Measurements from ENCODE around the gene PLA2G6. TPM values are rescaled to one million over a fixed set of nuclear protein-coding genes. Genes with fewer than 3 reads are reported as not detected.

Gene PLA2G6
- total RNA-seq, 1 experiment from 2014 or later: 29.9 TPM

GRCh38 chr22:38088629-38089473 lies 92.8 kb downstream of the PLA2G6 start:
- CTCF ChIA-PET: interaction anchor here (0.6 to 14.3 kb wide), 7 partner anchors 12 to 117 kb away, joined by 3 to 183 read pairs (median 6); no protein-coding TSS in a partner anchor
- H3K36me3 Mint-ChIP-seq: no peaks in the 10 kb centered on the region
- no peak overlapping the region for H3K27ac Mint-ChIP-seq
- TF ChIP-seq MAX (CRISPR knock-in tag; IDR thresholded peaks at IDR 0.05): peak; percentile 42; the same call in 1 of the 2 replicates
- peak; percentile 30; the same call in 1 of the 2 replicates for TF ChIP-seq USF2 (CRISPR knock-in tag; IDR thresholded peaks at IDR 0.05)
- TF ChIP-seq E2F1 (CRISPR knock-in tag; IDR thresholded peaks at IDR 0.05): no peak
- ATAC-seq: peak; percentile 13; the same call in 1 of the 2 replicates
- no peak for DNase-seq (ENCODE audit: low spot score)
- no peaks in the 10 kb centered on the region for H3K9me3 Mint-ChIP-seq
- H3K27me3 Mint-ChIP-seq (ENCODE audit: low read depth): no peaks in the 10 kb centered on the region
- POLR2A ChIA-PET: interaction anchor here (0.6 kb wide), 1 partner anchor 1393 kb away, joined by 4 read pairs; no protein-coding TSS in a partner anchor
- peaks cover 5% of the 10 kb centered on the region; the same call in 1 of the 2 replicates for H3K4me1 Mint-ChIP-seq
- no peak overlapping the region for H3K4me3 Mint-ChIP-seq

GRCh38 chr22:38087855-38088254 lies 93.8 kb downstream of the PLA2G6 start:
- H3K36me3 Mint-ChIP-seq: no peaks in the 10 kb centered on the region
- ChIA-PET POLR2A (interaction anchor here (0.9 kb wide), 1 partner anchor 13 kb away, joined by 4 read pairs; no protein-coding TSS in a partner anchor), CTCF (interaction anchor here (14.3 kb wide), 1 partner anchor 13 kb away, joined by 183 read pairs; no protein-coding TSS in a partner anchor)
- H3K4me3 Mint-ChIP-seq: peak overlapping the region; percentile 21; the same call in 1 of the 2 replicates
- H3K27me3 Mint-ChIP-seq (ENCODE audit: low read depth): peaks cover 3% of the 10 kb centered on the region; the same call in 1 of the 2 replicates
- ATAC-seq (no peak), DNase-seq (ENCODE audit: low spot score) (no peak)
- no peak overlapping the region for H3K27ac Mint-ChIP-seq
- TF ChIP-seq PRDM15 (CRISPR knock-in tag; IDR thresholded peaks at IDR 0.05): peak; percentile 23; the same call in 1 of the 2 replicates
- TF ChIP-seq ZNF416 (CRISPR knock-in tag; IDR thresholded peaks at IDR 0.05): no peak
- no peaks in the 10 kb centered on the region for H3K9me3 Mint-ChIP-seq
- H3K4me1 Mint-ChIP-seq: peaks cover 9% of the 10 kb centered on the region

GRCh38 chr22:38086942-38087341 lies 94.7 kb downstream of the PLA2G6 start:
- ATAC-seq (no peak), DNase-seq (ENCODE audit: low spot score) (no peak)
- Mint-ChIP-seq H3K27ac (no peak overlapping the region), H3K9me3 (no peaks in the 10 kb centered on the region), H3K27me3 (ENCODE audit: low read depth) (peaks cover 8% of the 10 kb centered on the region), H3K4me1 (peaks cover 9% of the 10 kb centered on the region), H3K36me3 (no peaks in the 10 kb centered on the region), H3K4me3 (no peak overlapping the region)
- ChIA-PET POLR2A (interaction anchor here (0.7 to 0.9 kb wide), 2 partner anchors 13 to 940 kb away, joined by 4 read pairs; no protein-coding TSS in a partner anchor), CTCF (interaction anchor here (0.6 to 14.3 kb wide), 3 partner anchors 14 to 69 kb away, joined by 3 to 183 read pairs (median 12); no protein-coding TSS in a partner anchor)
- TF ChIP-seq HMGXB4 (CRISPR knock-in tag; IDR thresholded peaks at IDR 0.05) (no peak), CREB1 (CRISPR knock-in tag; IDR thresholded peaks at IDR 0.05) (no peak), ZNF671 (CRISPR knock-in tag; IDR thresholded peaks at IDR 0.05) (no peak)
